ENCODE measurements around the gene RNLS.

DNA sequence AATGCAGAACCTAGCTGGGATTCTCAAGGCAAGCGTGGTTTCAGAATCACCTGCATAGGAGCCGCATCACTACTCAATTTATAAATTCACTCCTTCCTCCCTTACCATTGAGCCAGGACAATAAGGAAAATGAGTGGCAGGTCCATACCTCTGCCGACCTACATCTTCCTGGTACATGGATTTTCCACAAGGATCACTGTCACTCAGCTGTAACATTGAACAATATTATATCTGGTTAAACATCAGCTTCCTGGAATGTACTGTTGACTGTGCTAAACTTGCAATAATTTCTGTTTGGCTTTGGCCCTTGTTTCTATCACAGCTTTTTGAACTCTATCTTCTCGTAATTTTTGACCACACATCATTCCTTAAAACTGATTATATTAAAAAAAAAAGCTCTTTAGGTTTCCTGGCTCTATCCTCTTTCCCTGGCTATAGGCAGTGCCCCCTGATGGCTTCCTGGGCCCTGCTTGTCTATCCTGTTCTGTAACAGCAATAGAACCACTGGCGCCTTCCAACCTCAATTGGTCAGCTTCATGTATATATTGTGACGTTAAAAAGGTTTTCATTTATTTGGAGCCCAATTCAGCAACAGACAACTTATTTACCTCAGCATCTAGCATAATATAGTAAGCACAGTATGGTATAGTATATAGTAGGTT, 59.2 kb downstream of the RNLS start:
- TF ChIP-seq, protein P1, sequence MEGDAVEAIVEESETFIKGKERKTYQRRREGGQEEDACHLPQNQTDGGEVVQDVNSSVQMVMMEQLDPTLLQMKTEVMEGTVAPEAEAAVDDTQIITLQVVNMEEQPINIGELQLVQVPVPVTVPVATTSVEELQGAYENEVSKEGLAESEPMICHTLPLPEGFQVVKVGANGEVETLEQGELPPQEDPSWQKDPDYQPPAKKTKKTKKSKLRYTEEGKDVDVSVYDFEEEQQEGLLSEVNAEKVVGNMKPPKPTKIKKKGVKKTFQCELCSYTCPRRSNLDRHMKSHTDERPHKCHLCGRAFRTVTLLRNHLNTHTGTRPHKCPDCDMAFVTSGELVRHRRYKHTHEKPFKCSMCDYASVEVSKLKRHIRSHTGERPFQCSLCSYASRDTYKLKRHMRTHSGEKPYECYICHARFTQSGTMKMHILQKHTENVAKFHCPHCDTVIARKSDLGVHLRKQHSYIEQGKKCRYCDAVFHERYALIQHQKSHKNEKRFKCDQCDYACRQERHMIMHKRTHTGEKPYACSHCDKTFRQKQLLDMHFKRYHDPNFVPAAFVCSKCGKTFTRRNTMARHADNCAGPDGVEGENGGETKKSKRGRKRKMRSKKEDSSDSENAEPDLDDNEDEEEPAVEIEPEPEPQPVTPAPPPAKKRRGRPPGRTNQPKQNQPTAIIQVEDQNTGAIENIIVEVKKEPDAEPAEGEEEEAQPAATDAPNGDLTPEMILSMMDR (IDR thresholded peaks at IDR 0.05): no peak
- no peak for TF ChIP-seq JAZF1 (CRISPR knock-in tag; IDR thresholded peaks at IDR 0.05)
- no peak for TF ChIP-seq CREB1 (CRISPR knock-in tag; IDR thresholded peaks at IDR 0.05)
- TF ChIP-seq, protein P2, sequence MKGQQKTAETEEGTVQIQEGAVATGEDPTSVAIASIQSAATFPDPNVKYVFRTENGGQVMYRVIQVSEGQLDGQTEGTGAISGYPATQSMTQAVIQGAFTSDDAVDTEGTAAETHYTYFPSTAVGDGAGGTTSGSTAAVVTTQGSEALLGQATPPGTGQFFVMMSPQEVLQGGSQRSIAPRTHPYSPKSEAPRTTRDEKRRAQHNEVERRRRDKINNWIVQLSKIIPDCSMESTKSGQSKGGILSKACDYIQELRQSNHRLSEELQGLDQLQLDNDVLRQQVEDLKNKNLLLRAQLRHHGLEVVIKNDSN (CRISPR knock-in tag; IDR thresholded peaks at IDR 0.05): no peak

Measured in WTC11 (cell line).